ENCODE data around the gene CD9. TPM values are rescaled to one million over a fixed set of nuclear protein-coding genes. Genes with fewer than 3 reads are reported as not detected.

The CD9 gene
- total RNA-seq, 6 experiments from 2014 or later = 43.2 to 72.6 (median 46.4) TPM

GRCh38 chr12:6264402-6265037, 64.3 kb downstream of the CD9 start:
- no peak for TF ChIP-seq CTCF (IDR thresholded peaks at IDR 0.05)
- Mint-ChIP-seq H3K36me3 (ENCODE audit: low read depth) (no peaks in the 10 kb centered on the region), H3K9me3 (no peaks in the 10 kb centered on the region), H3K27ac (no peak overlapping the region), H3K4me1 (ENCODE audit: low read depth) (0 out of 2 replicates have a peak, but pooled peaks cover 7% of the 10 kb centered on the region), H3K27me3 (ENCODE audit: insufficient read depth) (peaks cover 21% of the 10 kb centered on the region), H3K4me3 (no peak overlapping the region)
- DNase-seq = no peak

GRCh38 chr12:6265038-6265405, 64.8 kb downstream of the CD9 start:
- no peak for TF ChIP-seq CTCF (IDR thresholded peaks at IDR 0.05)
- H3K36me3 Mint-ChIP-seq (ENCODE audit: low read depth) = no peaks in the 10 kb centered on the region
- 0 out of 2 replicates have a peak, but pooled peaks cover 7% of the 10 kb centered on the region for H3K4me1 Mint-ChIP-seq (ENCODE audit: low read depth)
- H3K27me3 Mint-ChIP-seq (ENCODE audit: insufficient read depth) = peaks cover 21% of the 10 kb centered on the region
- no peaks in the 10 kb centered on the region for H3K9me3 Mint-ChIP-seq
- DNase-seq = no peak
- H3K4me3 Mint-ChIP-seq = no peak overlapping the region
- H3K27ac Mint-ChIP-seq = no peak overlapping the region

- Mint-ChIP-seq H3K27me3 (ENCODE audit: insufficient read depth) (peaks cover 14% of the 10 kb centered on the region), H3K27ac (no peak overlapping the region), H3K9me3 (no peaks in the 10 kb centered on the region), H3K4me3 (no peak overlapping the region), H3K36me3 (ENCODE audit: low read depth) (no peaks in the 10 kb centered on the region), H3K4me1 (ENCODE audit: low read depth) (0 out of 2 replicates have a peak, but pooled peaks cover 7% of the 10 kb centered on the region)
- DNase-seq = no peak
- no peak for TF ChIP-seq CTCF (IDR thresholded peaks at IDR 0.05)
Observed at GRCh38 chr12:6266541-6266966, 66.4 kb downstream of the CD9 start.

GRCh38 chr12:6266971-6267721, 66.9 kb downstream of the CD9 start:
- Mint-ChIP-seq H3K9me3 (no peaks in the 10 kb centered on the region), H3K27ac (peak overlapping the region; percentile 63), H3K27me3 (ENCODE audit: insufficient read depth) (peaks cover 14% of the 10 kb centered on the region), H3K36me3 (ENCODE audit: low read depth) (no peaks in the 10 kb centered on the region), H3K4me3 (no peak overlapping the region), H3K4me1 (ENCODE audit: low read depth) (0 out of 2 replicates have a peak, but pooled peaks cover 7% of the 10 kb centered on the region)
- TF ChIP-seq CTCF (IDR thresholded peaks at IDR 0.05) = no peak
- no peak for DNase-seq

GRCh38 chr12:6268484-6269157, 68.4 kb downstream of the CD9 start:
- TF ChIP-seq CTCF (IDR thresholded peaks at IDR 0.05) = no peak
- DNase-seq = no peak
- Mint-ChIP-seq H3K9me3 (no peaks in the 10 kb centered on the region), H3K4me3 (no peak overlapping the region), H3K27ac (no peak overlapping the region), H3K27me3 (ENCODE audit: insufficient read depth) (peaks cover 8% of the 10 kb centered on the region), H3K36me3 (ENCODE audit: low read depth) (no peaks in the 10 kb centered on the region), H3K4me1 (ENCODE audit: low read depth) (0 out of 2 replicates have a peak, but pooled peaks cover 7% of the 10 kb centered on the region)
